ENCODE results near the gene NFIA.
A peak's percentile ranks its signal among the peaks of the same experiment; 100 is the strongest.

The NFIA gene

DNA sequence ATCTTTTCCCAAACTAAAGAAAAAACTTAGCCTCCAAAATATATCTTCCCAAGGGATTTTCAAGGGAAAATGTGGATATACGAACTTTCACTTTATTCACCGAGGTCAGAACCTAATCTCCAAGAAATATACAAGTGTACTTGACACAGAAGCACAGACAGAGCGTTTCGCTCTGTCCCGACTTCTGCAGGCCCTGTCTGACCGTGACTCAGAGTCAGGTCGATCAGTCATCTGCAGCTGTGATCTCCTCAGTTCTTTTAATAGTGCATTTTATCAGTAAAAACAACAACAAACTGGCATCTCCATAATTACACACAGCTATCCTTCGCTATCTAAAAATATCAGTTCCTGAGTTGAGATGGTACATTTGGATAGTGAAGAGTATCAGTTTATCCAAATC lies 416.0 kb downstream of the NFIA start:
- DNase-seq (ENCODE audit: low read depth), result no peak

GRCh38 chr1:61501971-61502916 lies 419.9 kb downstream of the NFIA start:
- no peak for DNase-seq (ENCODE audit: low read depth)

GRCh38 chr1:61504305-61504704 lies 421.9 kb downstream of the NFIA start:
- no peak for DNase-seq (ENCODE audit: low read depth)

- peak; percentile 11 for DNase-seq (ENCODE audit: low read depth)
Observed at GRCh38 chr1:61504852-61505390, 422.6 kb downstream of the NFIA start.

- DNase-seq (ENCODE audit: low read depth), result peak; percentile 10
Observed at GRCh38 chr1:61506236-61506635, 423.9 kb downstream of the NFIA start.

DNA sequence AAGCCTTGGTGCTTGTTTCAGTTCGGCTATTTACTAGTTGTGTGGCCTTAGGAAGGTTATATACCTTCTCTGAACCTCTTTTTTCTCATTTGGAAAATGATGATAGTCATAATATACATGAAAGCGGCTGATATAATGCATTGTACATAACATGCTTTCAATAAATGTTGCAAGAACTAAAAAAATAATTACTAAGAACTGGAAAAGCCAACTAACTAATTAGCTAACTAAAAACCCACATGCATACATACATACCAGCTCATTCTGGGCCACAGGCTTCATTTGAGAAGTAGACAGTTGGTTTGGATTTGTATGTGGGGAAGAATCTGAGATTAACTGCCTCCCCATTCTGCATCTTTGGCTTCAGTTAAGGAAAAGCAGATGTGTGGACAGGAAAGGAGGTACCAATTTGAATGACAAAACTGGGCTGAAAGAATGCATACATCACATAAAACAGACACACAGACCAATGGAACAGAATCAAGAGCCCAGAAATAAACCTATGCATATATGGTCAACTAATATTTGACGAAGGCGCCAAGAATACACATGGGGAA lies 424.7 kb downstream of the NFIA start:
- no peak for DNase-seq (ENCODE audit: low read depth)

All from amniotic epithelial cell (primary cell).